Measurements from ENCODE around the gene PTTG2.

Gene PTTG2

GRCh38 chr4:38004887-38005286, 44.7 kb downstream of the PTTG2 start:
- Histone ChIP-seq H3F3A (ENCODE audit: insufficient read depth) (no peaks in the 10 kb centered on the region), H3K79me2 (ENCODE audit: insufficient read depth, low read length) (peaks cover 30% of the 10 kb centered on the region), H3K4me2 (ENCODE audit: low read depth, low read length, poor library complexity, severe bottlenecking) (no peak overlapping the region), H3K9me3 (ENCODE audit: insufficient read depth, low read length) (no peaks in the 10 kb centered on the region), H2AFZ (ENCODE audit: low read depth, low read length, severe bottlenecking) (no peak overlapping the region), H3K9ac (ENCODE audit: low read length) (no peak overlapping the region), H3K9me2 (replicated peaks; ENCODE audit: insufficient read depth, low read length) (no peaks in the 10 kb centered on the region), H4K20me1 (ENCODE audit: low read depth, low read length) (peaks cover 15% of the 10 kb centered on the region; the same call in 1 of the 2 replicates), H3K27ac (ENCODE audit: low read depth, low read length) (no peak overlapping the region), H3K27me3 (ENCODE audit: low read length) (no peaks in the 10 kb centered on the region), H3K36me3 (ENCODE audit: low read length) (no peaks in the 10 kb centered on the region), H3K4me3 (ENCODE audit: insufficient read depth, low read length, poor library complexity, severe bottlenecking) (no peak overlapping the region)
- TF ChIP-seq EZH2phosphoT487 (conservative IDR thresholded peaks at IDR 0.05; ENCODE audit: low read length) (no peak), CTCF (IDR thresholded peaks at IDR 0.05; ENCODE audit: insufficient read depth, low read length, poor library complexity, severe bottlenecking) (no peak)

GRCh38 chr4:38005637-38006036, 45.4 kb downstream of the PTTG2 start:
- H3K4me3 ChIP-seq (ENCODE audit: insufficient read depth, low read length, poor library complexity, severe bottlenecking): no peak overlapping the region
- no peaks in the 10 kb centered on the region for H3F3A ChIP-seq (ENCODE audit: insufficient read depth)
- no peaks in the 10 kb centered on the region for H3K36me3 ChIP-seq (ENCODE audit: low read length)
- H3K9ac ChIP-seq (ENCODE audit: low read length): no peak overlapping the region
- H3K27me3 ChIP-seq (ENCODE audit: low read length): no peaks in the 10 kb centered on the region
- H3K79me2 ChIP-seq (ENCODE audit: insufficient read depth, low read length): peaks cover 27% of the 10 kb centered on the region
- H3K4me2 ChIP-seq (ENCODE audit: low read depth, low read length, poor library complexity, severe bottlenecking): no peak overlapping the region
- no peaks in the 10 kb centered on the region for H3K9me2 ChIP-seq (replicated peaks; ENCODE audit: insufficient read depth, low read length)
- H2AFZ ChIP-seq (ENCODE audit: low read depth, low read length, severe bottlenecking): no peak overlapping the region
- H4K20me1 ChIP-seq (ENCODE audit: low read depth, low read length): peaks cover 12% of the 10 kb centered on the region; the same call in 1 of the 2 replicates
- H3K9me3 ChIP-seq (ENCODE audit: insufficient read depth, low read length): no peaks in the 10 kb centered on the region
- TF ChIP-seq EZH2phosphoT487 (conservative IDR thresholded peaks at IDR 0.05; ENCODE audit: low read length) (no peak), CTCF (IDR thresholded peaks at IDR 0.05; ENCODE audit: insufficient read depth, low read length, poor library complexity, severe bottlenecking) (no peak)
- no peak overlapping the region for H3K27ac ChIP-seq (ENCODE audit: low read depth, low read length)

GRCh38 chr4:38007645-38008044, 47.4 kb downstream of the PTTG2 start:
- Histone ChIP-seq H3K9me3 (ENCODE audit: insufficient read depth, low read length) (no peaks in the 10 kb centered on the region), H3K4me3 (ENCODE audit: insufficient read depth, low read length, poor library complexity, severe bottlenecking) (no peak overlapping the region), H3K36me3 (ENCODE audit: low read length) (no peaks in the 10 kb centered on the region), H2AFZ (ENCODE audit: low read depth, low read length, severe bottlenecking) (no peak overlapping the region), H3K9me2 (replicated peaks; ENCODE audit: insufficient read depth, low read length) (no peaks in the 10 kb centered on the region), H4K20me1 (ENCODE audit: low read depth, low read length) (peaks cover 6% of the 10 kb centered on the region; the same call in 1 of the 2 replicates), H3K79me2 (ENCODE audit: insufficient read depth, low read length) (peaks cover 27% of the 10 kb centered on the region), H3K27me3 (ENCODE audit: low read length) (no peaks in the 10 kb centered on the region), H3K9ac (ENCODE audit: low read length) (no peak overlapping the region), H3F3A (ENCODE audit: insufficient read depth) (no peaks in the 10 kb centered on the region), H3K4me2 (ENCODE audit: low read depth, low read length, poor library complexity, severe bottlenecking) (no peak overlapping the region), H3K27ac (ENCODE audit: low read depth, low read length) (no peak overlapping the region)
- TF ChIP-seq CTCF (IDR thresholded peaks at IDR 0.05; ENCODE audit: insufficient read depth, low read length, poor library complexity, severe bottlenecking) (no peak), EZH2phosphoT487 (conservative IDR thresholded peaks at IDR 0.05; ENCODE audit: low read length) (no peak)
